Endothelial cell of umbilical vein (primary cell): ENCODE results near the gene TPM2. TPM values are rescaled to one million over a fixed set of nuclear protein-coding genes. Genes with fewer than 3 reads are reported as not detected.
"Not testable (repeated sequence)": the region's sequence is repeated elsewhere in the genome, so short reads cannot be mapped to it uniquely, and the experiment has no call there.

Source experiments
- BruUV-seq: library from RNA; stranded (reverse); fragments of 400-500 nt; replicated peaks from 2 replicates; lab custom pipeline; 2021; lab: Mats Ljungman, UMichigan
- CTCF ChIA-PET: fragments of 300-600, 350-600 bp; sonication (Branson Sonifier 250); formaldehyde crosslinking; loops from one replicate; lab custom pipeline; 2021; ENCODE audit warnings: antibody characterized with exemption, inconsistent platforms; lab: Charles Lee
- POLR2A ChIA-PET: fragments of 300-600, 350-600 bp; sonication (Branson Sonifier 250); formaldehyde crosslinking; loops from one replicate; lab custom pipeline; 2021; ENCODE audit warnings: antibody characterized with exemption, inconsistent platforms; lab: Charles Lee
- DNase-seq: peaks from one replicate; pipeline ENCODE4 v3.0.0-alpha.2; 2011; ENCODE audit warnings: low read depth, low spot score
- FAIRE-seq: peaks from 2 replicates; lab custom pipeline; 2011; peaks lifted over from hg19 to GRCh38; lab: Jason Lieb, UNC
- H2AFZ ChIP-seq: 2 replicates; pipeline ENCODE4 v1.6.0; 2012; ENCODE audit warnings: low read depth, low read length, control low read depth, inconsistent platforms
- H3K27ac ChIP-seq: 2 replicates; pipeline ENCODE4 v1.5.1; 2011; ENCODE audit warnings: low read depth, mild to moderate bottlenecking, control low read depth, low read length, moderate library complexity; ENCODE audit not compliant: insufficient read depth
- H3K27me3 ChIP-seq, 2 experiments: 2 replicates each; pipeline versions ENCODE4 v1.6.0 to v1.6.1; 2011; ENCODE audit warnings: low read length in 2 of 2, mixed read lengths in 1 of 2; ENCODE audit not compliant: control insufficient read depth in 2 of 2, insufficient read depth in 2 of 2
- H3K36me3 ChIP-seq, 2 experiments: 2 replicates in 1 of 2; 3 replicates in 1 of 2; pipeline ENCODE4 v1.5.1; 2011; ENCODE audit warnings: low read length in 2 of 2, mild to moderate bottlenecking in 1 of 2, moderate library complexity in 1 of 2; ENCODE audit not compliant: control insufficient read depth in 2 of 2, insufficient read depth in 2 of 2; ENCODE audit errors: extremely low read depth in 1 of 2
- H3K4me1 ChIP-seq: 3 replicates; pipeline ENCODE4 v1.5.1; 2011; ENCODE audit warnings: mild to moderate bottlenecking, low read length; ENCODE audit not compliant: control insufficient read depth, insufficient read depth; ENCODE audit errors: extremely low read depth
- H3K4me2 ChIP-seq: 2 replicates; pipeline ENCODE4 v1.6.1; 2011; ENCODE audit warnings: low read length, control low read depth, mixed read lengths; ENCODE audit not compliant: insufficient read depth
- H3K4me3 ChIP-seq, 3 experiments: fragments of 200-600 bp in 1 of 3; sonication (generic), shearing (Covaris generic) in 1 of 3; replicated peaks in 1 of 3; 2 replicates each; pipeline ENCODE4 v1.5.1; 2011 to 2016; ENCODE audit warnings: control low read depth in 3 of 3, low read length in 3 of 3, mild to moderate bottlenecking in 2 of 3, inconsistent platforms in 1 of 3, low read depth in 1 of 3, moderate library complexity in 1 of 3; ENCODE audit not compliant: insufficient read depth in 1 of 3
- H3K79me2 ChIP-seq: 2 replicates; pipeline ENCODE4 v1.6.0; 2012; ENCODE audit warnings: low read length, inconsistent platforms; ENCODE audit not compliant: control insufficient read depth, insufficient read depth
- H3K9ac ChIP-seq: replicated peaks from 2 replicates; pipeline ENCODE3; 2011; ENCODE audit warnings: low read length, control low read depth; ENCODE audit not compliant: insufficient read depth; ENCODE audit errors: extremely low read depth
- H3K9me1 ChIP-seq: replicated peaks from 3 replicates; pipeline ENCODE4 v1.6.0; 2011; ENCODE audit warnings: mild to moderate bottlenecking, low read length; ENCODE audit not compliant: control insufficient read depth, insufficient read depth; ENCODE audit errors: extremely low read depth
- H3K9me3 ChIP-seq: replicated peaks from 2 replicates; pipeline ENCODE4 v1.5.1; 2012; ENCODE audit warnings: low read length, inconsistent platforms; ENCODE audit not compliant: control insufficient read depth, insufficient read depth
- H4K20me1 ChIP-seq: replicated peaks from 2 replicates; pipeline ENCODE3; 2011; ENCODE audit warnings: mild to moderate bottlenecking, low read length; ENCODE audit not compliant: control insufficient read depth, insufficient read depth; ENCODE audit errors: extremely low read depth
- EZH2 ChIP-seq: IDR thresholded peaks from 2 replicates; pipeline ENCODE4 v1.6.1; 2012; ENCODE audit warnings: borderline replicate concordance, low read depth, mild to moderate bottlenecking, moderate library complexity, low read length, inconsistent platforms; ENCODE audit not compliant: severe bottlenecking
- GATA2 ChIP-seq: IDR thresholded peaks from 2 replicates; pipeline ENCODE4 v1.7.0; 2011; ENCODE audit warnings: low read depth, mild to moderate bottlenecking, moderate library complexity, mixed read lengths, low read length; ENCODE audit not compliant: insufficient read length, insufficient read depth
- dilution Hi-C: fragments of 300-500 bp; cut with MboI; formaldehyde crosslinking; loops from one replicate; pipeline ENCODE4 v1.15.0; 2019; ENCODE audit warnings: low sequenced_read_pairs; ENCODE audit not compliant: extremely low pct_ligation_motif_present
- intact Hi-C: fragments of 100-400 bp; cut with micrococcal nuclease; formaldehyde crosslinking; loops from one replicate; pipeline ENCODE4 v1.10.0; 2022
- polyA plus RNA-seq, 4 experiments: library from polyadenylated mRNA; depleted of rRNA in 3 of 4; stranded (reverse) in 3 of 4; unstranded in 1 of 4; fragments of >200 nt; gene quantifications; 2 replicates each; pipeline versions ENCODE4 v1.2.1 to v1.2.3, GENCODE V29; 2011 to 2012; ENCODE audit warnings: missing spikeins in 1 of 4
- total RNA-seq: library from RNA; stranded (reverse); gene quantifications from 2 replicates; pipeline ENCODE4 v1.2.3, GENCODE V29; 2021

TPM2 gene
- total and polyA plus RNA-seq, 2 donors (not counting 3 experiments of a cell fraction or from before 2014, with no cell fraction given) = 144 to 279 TPM

DNA sequence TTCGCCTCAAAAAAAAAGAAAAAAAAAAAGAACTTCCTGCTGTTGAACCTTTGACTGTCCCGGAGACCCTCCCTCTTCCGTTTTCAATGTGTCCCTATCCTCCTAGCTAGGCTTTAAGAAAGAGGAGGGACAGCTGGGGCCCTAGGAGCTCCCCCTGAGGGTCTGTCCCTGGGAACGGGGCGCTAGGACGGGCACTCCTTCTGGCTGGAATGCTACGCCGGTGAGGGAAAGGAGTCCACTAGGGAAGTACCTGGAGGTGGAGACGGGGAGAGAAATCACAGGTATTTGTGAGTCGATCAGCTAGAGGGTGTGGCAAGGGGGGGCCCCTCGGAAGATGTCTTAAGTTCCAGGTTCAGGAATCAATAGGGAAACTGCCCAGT is 43.6 kb downstream of the TPM2 start:
- H3K36me3 ChIP-seq = no peaks in the 10 kb centered on the region
- peak overlapping the region; percentile 65 for H3K9ac ChIP-seq
- intact Hi-C loops = loop anchor here (5.0 kb wide), 2 partner anchors 164 to 236 kb away; no protein-coding TSS in a partner anchor
- no peaks in the 10 kb centered on the region for H3K9me1 ChIP-seq
- H3K79me2 ChIP-seq = no peaks in the 10 kb centered on the region
- H3K4me1 ChIP-seq = peaks cover 6% of the 10 kb centered on the region
- peak overlapping the region; percentile 39 to 80 (median 47) for H3K4me3 ChIP-seq
- BruUV-seq = no TSS peak
- dilution Hi-C loops = no loop called here
- no peaks in the 10 kb centered on the region for H4K20me1 ChIP-seq
- TF ChIP-seq EZH2 = no peak
- TF ChIP-seq GATA2 = no peak
- peaks cover 0 to 2% of the 10 kb centered on the region in 2 experiments for H3K27me3 ChIP-seq
- H2AFZ ChIP-seq = peak overlapping the region; percentile 98
- CTCF ChIA-PET = interaction anchor here (0.9 to 2.4 kb wide), 11 partner anchors 11 to 392 kb away, joined by 3 to 27 read pairs (median 5); partner anchors contain the start of genes CCDC107 and RMRP
- FAIRE-seq = no peak
- no peaks in the 10 kb centered on the region for H3K9me3 ChIP-seq
- POLR2A ChIA-PET = no interaction called here
- no peak for DNase-seq
- peak overlapping the region; percentile 95 for H3K4me2 ChIP-seq
- no peak overlapping the region for H3K27ac ChIP-seq

DNA sequence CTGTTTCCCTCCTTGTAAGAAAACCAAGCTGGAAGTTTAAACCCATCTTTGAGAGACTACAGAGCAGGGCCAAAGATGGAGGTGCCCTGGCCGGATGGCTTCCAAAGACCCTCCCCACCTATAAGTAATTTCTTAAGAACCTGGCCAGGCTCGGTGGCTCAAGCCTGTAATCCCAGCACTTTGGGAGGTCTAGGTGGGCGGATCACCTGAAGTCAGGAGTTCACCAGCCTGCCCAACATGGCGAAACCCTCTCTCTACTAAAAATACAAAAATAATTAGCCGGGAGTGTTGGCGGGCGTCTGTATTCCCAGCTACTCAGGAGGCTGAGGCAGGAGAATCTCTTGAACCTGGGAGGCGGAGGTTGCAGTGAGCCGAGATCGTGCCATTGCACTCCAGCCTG is 44.0 kb downstream of the TPM2 start:
- dilution Hi-C loops, H3K27me3 ChIP-seq, H3K27ac ChIP-seq, H3K9me1 ChIP-seq, BruUV-seq, H4K20me1 ChIP-seq, H3K79me2 ChIP-seq, H3K4me3 ChIP-seq, H3K36me3 ChIP-seq, H3K9ac ChIP-seq, POLR2A ChIA-PET, DNase-seq, H3K4me1 ChIP-seq, H3K9me3 ChIP-seq, H3K4me2 ChIP-seq: not testable (repeated sequence)
- H2AFZ ChIP-seq = peak overlapping the region; percentile 98
- intact Hi-C loops = loop anchor here (5.0 kb wide), 2 partner anchors 163 to 237 kb away; no protein-coding TSS in a partner anchor
- CTCF ChIA-PET = interaction anchor here (0.9 to 2.4 kb wide), 10 partner anchors 11 to 393 kb away, joined by 3 to 27 read pairs (median 6); partner anchors contain the start of genes CCDC107 and RMRP
- FAIRE-seq = peak; percentile 59
